GM10847 (cell line): Measurements from ENCODE around the gene TMEM176B.

Source experiments
- POLR2A ChIP-seq: IDR thresholded peaks from 2 replicates; pipeline ENCODE4 v1.6.1; 2011; ENCODE audit not compliant: insufficient read length; ENCODE audit errors: extremely low read depth

Gene TMEM176B

DNA sequence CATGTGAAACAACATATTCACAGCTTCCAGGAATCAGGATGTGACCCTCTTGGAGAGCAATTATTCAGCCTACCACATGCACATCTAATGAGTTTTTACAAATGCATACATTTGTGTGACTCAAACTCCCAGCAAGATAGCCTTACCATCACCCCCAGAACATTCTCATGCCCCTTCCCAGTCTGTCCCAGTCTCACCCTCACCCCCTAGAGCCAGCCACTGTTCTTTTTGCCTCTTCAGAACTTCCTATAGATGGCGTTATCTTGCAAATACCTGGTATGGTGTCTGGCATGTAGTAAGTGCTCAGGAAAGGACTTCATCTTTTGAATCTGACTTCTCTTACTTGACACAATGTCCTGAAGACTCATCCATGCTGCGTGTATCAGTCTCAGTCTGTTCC, 28.2 kb upstream of the TMEM176B start:
- TF ChIP-seq POLR2A, result no peak

DNA sequence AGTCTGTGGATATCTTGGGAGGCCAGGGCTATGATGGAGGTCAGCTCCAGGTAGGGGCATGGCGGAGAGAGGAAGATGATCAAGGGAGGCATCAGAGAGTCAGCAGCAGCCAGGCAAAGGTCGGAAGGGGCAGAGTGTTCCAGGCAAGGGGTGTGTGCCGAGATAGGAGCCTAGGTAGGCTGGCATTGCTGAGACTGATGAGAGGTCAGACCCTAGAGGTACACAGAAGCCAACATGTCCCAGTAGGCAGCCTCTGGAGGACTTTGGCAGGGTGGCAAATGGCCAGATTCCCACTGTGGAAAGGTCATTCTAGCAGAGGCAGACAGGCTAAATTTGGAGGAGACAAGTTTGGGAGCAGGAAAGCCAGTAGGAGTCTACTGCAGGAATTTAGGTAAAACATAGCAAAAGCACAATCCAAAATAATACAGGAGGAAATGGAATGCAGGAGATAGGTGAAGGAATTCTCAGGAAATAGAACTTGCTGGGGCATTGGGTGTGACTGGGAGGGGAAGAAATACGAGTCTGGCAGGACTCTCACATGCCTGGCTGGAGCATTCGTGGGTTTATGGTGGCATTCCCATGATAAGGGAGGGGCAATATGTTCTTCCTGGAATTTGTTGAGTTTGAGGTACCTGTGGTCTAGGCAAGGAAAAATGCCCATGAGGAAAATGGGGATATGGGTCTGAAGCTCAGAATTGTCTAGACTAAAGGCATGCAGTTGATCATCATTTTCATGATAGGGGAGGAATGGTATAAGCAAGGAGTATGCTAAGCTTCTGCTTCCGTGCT, 26.1 kb upstream of the TMEM176B start:
- no peak for TF ChIP-seq POLR2A

DNA sequence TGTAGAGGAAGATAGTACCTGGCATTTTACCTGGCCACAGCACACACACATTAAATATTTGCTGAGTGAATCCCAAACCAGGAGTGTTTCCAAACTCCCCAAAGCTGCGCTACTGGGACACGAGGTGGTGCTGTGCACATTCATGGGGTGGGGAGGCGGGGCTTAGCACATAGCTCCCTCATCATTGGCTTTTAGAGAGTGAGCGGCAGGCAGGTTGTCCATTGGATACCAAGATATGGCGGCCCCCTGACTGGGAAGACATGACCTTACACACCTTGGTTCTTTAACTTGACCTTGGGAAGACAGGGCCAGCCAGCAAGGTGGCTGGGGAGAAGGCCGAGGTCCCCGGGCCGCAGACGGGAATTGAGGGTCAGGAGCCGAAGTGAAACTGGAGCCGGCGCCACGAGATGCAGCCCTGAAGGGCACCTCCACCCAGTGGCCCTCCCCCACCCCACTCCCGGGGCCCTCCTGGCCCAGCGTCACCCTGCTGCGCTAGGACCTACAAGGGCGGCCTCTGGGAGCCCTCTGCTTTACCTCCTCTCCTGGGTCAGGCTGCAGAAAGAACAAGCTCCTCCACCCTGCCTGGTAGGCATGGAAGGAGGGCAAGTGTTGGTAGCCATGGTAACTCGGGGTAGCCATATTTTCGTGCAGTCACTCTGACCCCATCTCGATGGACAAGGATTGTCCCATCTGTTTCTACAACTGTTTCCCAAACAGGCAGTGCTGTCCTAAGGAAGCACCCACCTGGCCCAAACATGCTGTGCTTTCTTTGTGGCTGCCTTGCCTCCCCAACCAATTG, 24.4 kb upstream of the TMEM176B start:
- TF ChIP-seq POLR2A, result no peak

DNA sequence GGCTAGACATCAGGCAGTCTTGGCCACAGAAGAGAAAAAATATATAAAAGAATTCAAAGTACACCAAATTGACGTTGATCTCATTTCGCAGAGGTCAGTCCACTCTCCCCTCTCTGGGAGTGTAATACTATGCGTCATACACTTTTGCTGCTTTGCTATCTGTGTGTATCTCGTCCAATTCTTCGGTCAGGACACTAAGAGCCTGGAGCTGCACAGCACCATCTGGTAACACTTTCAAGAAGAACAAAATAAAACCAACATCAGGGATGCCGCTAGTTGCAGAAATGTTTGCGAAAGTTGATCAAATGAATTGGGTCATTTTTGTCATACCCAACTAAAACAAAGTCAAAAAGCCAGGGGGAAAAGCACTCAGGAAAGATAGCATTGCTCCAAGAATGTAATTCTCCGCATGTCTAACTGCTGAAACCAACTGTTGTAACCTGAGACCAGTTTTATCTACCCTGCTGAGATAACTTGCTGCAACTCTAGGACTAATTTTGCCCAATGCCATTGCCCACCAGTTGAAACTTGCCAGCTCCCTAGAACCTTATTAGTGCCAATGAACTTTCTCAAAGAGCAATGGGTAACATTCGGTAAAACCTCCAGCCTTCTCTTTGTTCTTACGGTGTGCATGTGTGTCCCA, 23.4 kb upstream of the TMEM176B start:
- no peak for TF ChIP-seq POLR2A

DNA sequence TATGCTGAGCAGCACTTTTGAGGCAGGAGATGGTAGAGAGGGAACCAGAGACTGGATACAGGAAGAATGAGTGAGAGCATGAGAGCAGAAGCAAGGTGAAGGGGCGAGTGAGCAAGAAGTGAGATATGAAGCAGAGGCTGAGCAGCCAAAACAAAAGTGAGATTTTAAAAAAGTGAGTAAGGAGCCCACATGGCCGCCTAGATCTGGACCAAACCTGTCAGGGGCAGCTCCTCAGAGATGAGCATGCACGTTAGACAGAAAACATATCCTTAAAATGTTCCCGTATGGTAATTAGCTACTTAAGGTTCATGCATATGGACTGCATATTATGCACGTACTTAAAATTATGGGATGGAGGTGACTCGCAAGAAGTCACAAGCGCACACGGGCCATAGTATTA, 22.9 kb upstream of the TMEM176B start:
- TF ChIP-seq POLR2A, result no peak

DNA sequence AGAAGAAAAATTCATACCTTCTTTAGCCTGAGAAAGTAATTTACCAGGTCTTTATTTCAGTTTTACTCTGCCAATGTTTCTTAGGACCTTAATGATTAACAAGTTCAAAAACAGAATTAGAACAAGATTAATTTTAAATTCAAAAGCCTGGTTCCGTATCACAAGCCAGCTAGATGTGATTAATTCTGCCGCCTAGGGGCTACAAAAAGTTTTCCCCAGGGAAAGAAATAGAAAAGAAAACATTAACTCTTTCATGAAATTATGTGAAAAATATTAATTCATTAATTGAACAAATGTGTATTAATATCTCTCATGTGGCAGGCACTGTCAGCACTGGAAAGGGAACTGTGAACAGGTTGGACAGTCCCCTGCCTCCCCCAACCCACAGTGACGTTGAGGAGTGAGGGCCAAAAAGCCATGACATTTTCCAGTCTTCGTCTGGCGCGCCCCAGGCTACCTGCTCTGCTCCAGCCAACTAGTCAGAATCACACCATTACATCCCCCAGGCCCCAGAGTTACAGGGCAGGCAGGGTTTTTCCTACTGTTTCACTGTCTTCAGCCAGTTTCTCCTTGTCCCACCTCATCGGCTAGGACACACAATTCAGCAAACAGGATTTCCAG, 20.5 kb upstream of the TMEM176B start:
- TF ChIP-seq POLR2A, result no peak

DNA sequence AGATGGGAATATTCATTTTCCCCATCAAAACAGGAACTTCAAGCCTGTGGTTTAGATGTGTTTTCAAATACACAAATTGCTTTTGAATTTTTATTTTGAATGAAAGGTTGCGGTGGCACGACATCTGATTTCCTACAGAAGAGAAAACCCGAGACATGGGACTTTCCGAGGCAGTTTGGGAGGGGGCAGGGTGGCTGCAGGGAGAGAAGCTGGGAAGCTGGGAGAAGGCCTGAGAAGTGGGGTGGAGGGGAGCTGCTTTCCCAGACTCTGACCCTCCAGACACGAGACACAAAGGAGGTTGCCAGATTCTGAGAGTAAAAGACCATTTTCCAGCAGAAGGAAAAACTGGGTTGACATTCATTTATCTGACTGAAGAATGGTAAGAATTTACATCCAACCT, 20.0 kb upstream of the TMEM176B start:
- no peak for TF ChIP-seq POLR2A

DNA sequence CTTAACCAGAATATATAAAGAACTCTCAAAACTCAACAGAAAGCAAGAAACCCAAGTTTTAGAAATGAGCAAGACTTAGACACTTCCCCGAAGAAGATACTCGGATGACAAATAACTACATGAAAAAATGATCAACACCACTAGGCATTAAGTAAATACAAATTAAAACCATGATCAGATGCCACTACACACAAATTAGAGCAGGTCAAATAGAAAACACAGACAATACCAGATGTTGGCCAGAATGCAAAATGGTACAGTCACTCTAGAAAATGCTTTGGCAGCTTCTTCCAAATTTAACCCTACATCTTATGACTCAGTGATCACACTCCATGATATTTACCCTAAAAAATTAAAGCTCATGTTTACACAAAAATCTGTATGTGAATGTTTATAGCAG, 18.8 kb upstream of the TMEM176B start:
- no peak for TF ChIP-seq POLR2A

DNA sequence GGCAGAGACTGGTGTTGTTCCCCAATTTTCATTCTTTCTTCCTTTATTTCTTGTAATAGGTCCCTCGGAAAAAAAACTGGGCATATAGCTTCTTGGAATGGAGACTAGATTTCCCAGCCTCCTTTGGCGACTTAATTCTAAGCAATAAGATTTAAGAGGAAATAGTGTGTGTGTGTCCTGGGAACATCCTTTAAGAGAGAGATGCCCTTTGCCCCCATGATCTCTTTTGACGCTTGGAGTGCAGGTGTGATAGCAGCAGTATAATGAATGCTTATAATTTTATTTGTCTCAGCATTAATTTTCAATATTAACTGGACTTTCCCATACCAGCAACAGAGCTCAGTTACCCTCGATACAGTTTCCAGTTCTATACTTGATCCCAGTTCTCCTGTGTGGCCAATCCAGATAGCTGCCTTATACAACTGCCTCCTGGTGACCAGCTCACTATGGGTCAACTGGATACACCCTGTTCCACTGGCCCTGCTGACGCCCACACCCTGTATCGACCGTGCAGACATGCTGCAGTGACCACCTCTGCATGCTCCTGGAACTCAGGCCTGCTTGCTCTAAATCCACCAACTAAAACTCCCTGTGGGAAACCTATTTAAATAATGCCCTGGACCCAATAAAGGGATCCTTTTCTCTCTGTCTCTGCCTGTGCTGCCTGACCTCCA, 14.3 kb upstream of the TMEM176B start:
- no peak for TF ChIP-seq POLR2A

DNA sequence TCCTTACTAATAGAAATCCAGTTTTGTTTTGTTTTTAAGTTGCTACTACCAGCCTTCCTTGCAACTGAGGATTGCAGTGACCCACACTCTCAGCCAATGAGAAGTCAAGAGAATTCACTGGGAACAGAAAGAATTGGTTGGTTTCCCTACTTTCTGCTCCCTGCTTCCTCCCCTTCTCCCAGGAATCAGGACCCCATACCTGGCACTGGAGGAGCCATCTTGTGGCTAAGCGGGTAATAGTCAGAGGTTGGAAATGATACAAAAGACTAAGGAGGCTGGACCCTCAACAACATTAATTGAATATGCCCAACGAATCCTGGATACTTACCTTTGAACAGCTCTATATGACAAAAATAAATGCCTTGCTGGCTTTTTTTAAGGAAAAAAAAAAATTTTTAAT, 6.7 kb upstream of the TMEM176B start:
- no peak for TF ChIP-seq POLR2A

DNA sequence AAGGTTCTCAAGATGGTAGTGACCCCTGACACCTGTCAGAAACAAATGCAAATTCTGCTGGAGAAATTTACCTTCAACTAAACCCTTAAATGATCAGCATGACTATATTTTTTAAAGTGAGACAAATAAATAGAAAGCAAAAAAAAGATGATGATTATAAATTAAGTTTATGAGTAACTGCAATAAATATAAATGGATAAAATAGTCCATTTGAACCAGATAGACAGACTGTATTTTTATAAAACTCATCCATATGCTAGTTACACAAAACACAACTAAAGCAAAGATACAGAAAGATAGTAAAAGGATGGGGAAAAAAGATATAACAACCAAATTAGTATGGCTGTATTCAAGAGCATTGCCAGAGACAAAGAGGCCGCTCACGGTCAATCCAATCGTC, 6.3 kb upstream of the TMEM176B start:
- no peak for TF ChIP-seq POLR2A

DNA sequence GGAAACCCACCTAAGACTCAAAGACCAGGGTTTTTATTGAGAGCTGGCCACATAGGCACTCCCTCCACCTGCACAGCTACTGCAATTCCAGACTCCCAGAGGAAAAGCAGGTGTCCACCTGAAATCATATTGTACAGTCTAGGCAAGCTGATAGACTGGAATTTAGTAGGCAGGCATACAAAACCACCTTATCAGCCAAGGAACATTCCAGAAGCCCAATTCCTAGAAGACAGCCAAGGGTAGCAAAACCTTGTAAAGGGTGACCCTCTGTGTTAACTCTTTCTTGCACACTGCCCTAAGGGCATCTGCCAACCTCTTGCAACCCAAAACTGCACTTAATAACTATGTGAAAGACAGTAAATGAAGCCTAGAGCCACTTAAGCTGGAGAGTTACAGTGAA, 5.7 kb upstream of the TMEM176B start:
- no peak for TF ChIP-seq POLR2A

DNA sequence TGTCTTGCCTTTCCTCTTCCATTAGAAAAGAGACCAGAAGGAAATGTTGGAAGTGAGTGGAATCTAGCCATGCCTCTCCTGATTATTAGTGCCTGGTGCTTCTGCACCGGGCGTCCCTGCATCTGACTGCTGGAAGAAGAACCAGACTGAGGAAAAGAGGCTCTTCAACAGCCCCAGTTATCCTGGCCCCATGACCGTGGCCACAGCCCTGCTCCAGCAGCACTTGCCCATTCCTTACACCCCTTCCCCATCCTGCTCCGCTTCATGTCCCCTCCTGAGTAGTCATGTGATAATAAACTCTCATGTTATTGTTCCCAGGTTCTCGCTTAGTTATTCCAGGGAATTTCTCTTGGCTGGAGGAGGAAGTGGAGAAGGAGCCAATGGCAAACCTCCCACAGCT, 4.6 kb upstream of the TMEM176B start:
- TF ChIP-seq POLR2A, result no peak

DNA sequence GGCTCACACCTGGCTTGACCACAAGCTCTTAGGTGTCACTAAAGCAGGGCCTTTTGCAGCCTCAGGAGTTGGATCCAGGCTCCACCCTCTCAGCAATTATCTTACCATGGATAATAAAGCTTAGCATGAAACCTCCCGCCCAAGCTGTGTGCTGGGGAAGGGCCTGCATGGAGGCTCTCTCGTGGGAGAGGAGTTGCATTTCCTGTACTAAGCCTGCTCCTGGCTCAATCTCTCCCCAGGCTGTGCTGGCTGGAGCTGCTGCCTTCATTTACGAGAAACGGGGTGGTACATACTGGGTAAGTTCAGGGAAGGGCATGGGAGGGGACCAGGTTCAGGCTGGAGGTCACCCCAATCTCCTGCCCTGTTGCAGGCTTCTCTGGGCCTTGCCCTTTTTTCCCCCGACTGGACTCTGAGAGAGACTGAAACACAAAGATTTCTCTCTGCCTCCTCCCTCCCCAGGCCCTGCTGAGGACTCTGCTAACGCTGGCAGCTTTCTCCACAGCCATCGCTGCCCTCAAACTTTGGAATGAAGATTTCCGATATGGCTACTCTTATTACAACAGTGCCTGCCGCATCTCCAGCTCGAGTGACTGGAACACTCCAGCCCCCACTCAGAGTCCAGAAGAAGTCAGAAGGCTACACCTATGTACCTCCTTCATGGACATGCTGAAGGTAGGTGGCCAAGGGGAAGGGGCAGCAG, 3.1 kb upstream of the TMEM176B start:
- no peak for TF ChIP-seq POLR2A
